OCI-LY1 (cell line): Measurements from ENCODE around the gene CASS4.

Experiments
- H2AFZ ChIP-seq: fragments of 200-600 bp; sonication (generic), shearing (Covaris generic); 2 replicates; pipeline ENCODE4 v1.6.0; 2014; ENCODE audit warnings: antibody characterized with exemption, mild to moderate bottlenecking, low read length
- H3F3A ChIP-seq: fragments of 200-600 bp; sonication (generic), shearing (Covaris generic); 2 replicates; pipeline ENCODE4 v1.6.0; 2014; ENCODE audit warnings: mild to moderate bottlenecking, antibody characterized with exemption, low read length, moderate library complexity; ENCODE audit not compliant: insufficient read depth
- H3K27ac ChIP-seq: fragments of 200-600 bp; sonication (generic); 2 replicates; pipeline ENCODE4 v1.5.1; 2014; ENCODE audit warnings: low read length, mixed run types, mild to moderate bottlenecking, low read depth; ENCODE audit not compliant: poor library complexity, severe bottlenecking
- H3K27me3 ChIP-seq: fragments of 200-600 bp; sonication (generic); 2 replicates; pipeline ENCODE4 v1.6.0; 2014; ENCODE audit warnings: antibody characterized with exemption, mild to moderate bottlenecking, low read length, moderate library complexity; ENCODE audit not compliant: insufficient read depth
- H3K36me3 ChIP-seq: fragments of 200-600 bp; sonication (generic); 2 replicates; pipeline ENCODE4 v1.6.1; 2014; ENCODE audit warnings: mild to moderate bottlenecking, antibody characterized with exemption, low read length, moderate library complexity, mixed read lengths; ENCODE audit not compliant: insufficient read depth
- H3K4me1 ChIP-seq: fragments of 200-600 bp; sonication (generic); 2 replicates; pipeline ENCODE4 v1.5.1; 2014; ENCODE audit warnings: mild to moderate bottlenecking, low read length, moderate library complexity; ENCODE audit not compliant: insufficient read depth, severe bottlenecking
- H3K4me2 ChIP-seq: fragments of 200-600 bp; sonication (generic), shearing (Covaris generic); 2 replicates; pipeline ENCODE4 v1.6.1; 2014; ENCODE audit warnings: low read length
- H3K4me3 ChIP-seq: fragments of 200-600 bp; sonication (generic); 2 replicates; pipeline ENCODE4 v1.5.1; 2014; ENCODE audit warnings: low read length, low read depth, mild to moderate bottlenecking, mixed read lengths; ENCODE audit not compliant: poor library complexity, severe bottlenecking
- H3K79me2 ChIP-seq: fragments of 200-600 bp; shearing (Covaris generic); 2 replicates; pipeline ENCODE4 v1.6.1; 2016; ENCODE audit warnings: mixed run types, low read length, mixed read lengths; ENCODE audit not compliant: insufficient read depth
- H3K9ac ChIP-seq: fragments of 200-600 bp; sonication (generic), shearing (Covaris generic); 2 replicates; pipeline ENCODE4 v1.6.1; 2014; ENCODE audit warnings: mild to moderate bottlenecking, low read length, mixed read lengths
- H3K9me2 ChIP-seq: fragments of 200-600 bp; sonication (generic), shearing (Covaris generic); 2 replicates; pipeline ENCODE4 v1.6.1; 2014; ENCODE audit warnings: low read depth, mild to moderate bottlenecking, low read length, mixed read lengths
- H3K9me3 ChIP-seq: fragments of 200-600 bp; shearing (Covaris generic); 2 replicates; pipeline ENCODE4 v1.6.1; 2014; ENCODE audit warnings: low read length, mixed read lengths
- H4K20me1 ChIP-seq: fragments of 200-600 bp; sonication (generic), shearing (Covaris generic); 2 replicates; pipeline ENCODE4 v1.6.0; 2016; ENCODE audit warnings: mild to moderate bottlenecking, low read length; ENCODE audit not compliant: insufficient read depth
- EZH2 ChIP-seq: fragments of 200-600 bp; sonication (generic), shearing (Covaris generic); IDR thresholded peaks from 2 replicates; pipeline ENCODE4 v1.8.0; 2017; ENCODE audit warnings: borderline replicate concordance, mixed run types, mild to moderate bottlenecking, antibody characterized with exemption, low read length, moderate library complexity, mixed read lengths
- TF ChIP-seq, protein P1 (sequence below): fragments of 200-600 bp; sonication (generic), shearing (Covaris generic); IDR thresholded peaks from 2 replicates; pipeline ENCODE4 v1.5.1; 2017; ENCODE audit warnings: mild to moderate bottlenecking, antibody characterized with exemption, low read length, moderate library complexity, mixed read lengths

CASS4 gene

DNA sequence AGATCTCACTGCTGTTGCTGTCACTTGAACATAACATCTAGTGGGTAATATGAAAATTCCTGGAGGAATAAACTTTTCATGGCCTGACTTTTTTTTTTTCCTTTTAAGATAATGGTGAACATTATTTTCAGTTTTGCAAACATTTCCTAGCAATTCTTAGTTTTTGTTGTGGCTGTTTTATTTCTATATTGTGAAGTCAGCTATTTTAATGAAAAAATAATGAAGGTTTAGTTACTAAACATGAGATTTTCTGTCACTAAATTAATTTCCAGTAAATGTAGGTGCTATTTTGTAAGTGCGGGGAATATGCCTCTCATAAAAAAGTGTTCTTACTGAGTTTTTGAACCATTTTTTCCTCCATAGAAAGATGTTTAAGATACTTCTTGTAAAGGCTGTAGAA lies 89.1 kb downstream of the CASS4 start:
- no peak overlapping the region for H3K4me3 ChIP-seq
- H3K4me2 ChIP-seq, result no peak overlapping the region
- H2AFZ ChIP-seq, result no peak overlapping the region
- peaks cover 24% of the 10 kb centered on the region for H3K36me3 ChIP-seq
- H3K27ac ChIP-seq, result no peak overlapping the region
- H3F3A ChIP-seq, result no peaks in the 10 kb centered on the region
- no peaks in the 10 kb centered on the region for H4K20me1 ChIP-seq
- H3K27me3 ChIP-seq, result no peaks in the 10 kb centered on the region
- H3K79me2 ChIP-seq, result no peaks in the 10 kb centered on the region
- no peaks in the 10 kb centered on the region for H3K4me1 ChIP-seq
- H3K9me2 ChIP-seq, result no peaks in the 10 kb centered on the region
- no peaks in the 10 kb centered on the region for H3K9me3 ChIP-seq
- H3K9ac ChIP-seq, result no peak overlapping the region
- TF ChIP-seq, protein P1, sequence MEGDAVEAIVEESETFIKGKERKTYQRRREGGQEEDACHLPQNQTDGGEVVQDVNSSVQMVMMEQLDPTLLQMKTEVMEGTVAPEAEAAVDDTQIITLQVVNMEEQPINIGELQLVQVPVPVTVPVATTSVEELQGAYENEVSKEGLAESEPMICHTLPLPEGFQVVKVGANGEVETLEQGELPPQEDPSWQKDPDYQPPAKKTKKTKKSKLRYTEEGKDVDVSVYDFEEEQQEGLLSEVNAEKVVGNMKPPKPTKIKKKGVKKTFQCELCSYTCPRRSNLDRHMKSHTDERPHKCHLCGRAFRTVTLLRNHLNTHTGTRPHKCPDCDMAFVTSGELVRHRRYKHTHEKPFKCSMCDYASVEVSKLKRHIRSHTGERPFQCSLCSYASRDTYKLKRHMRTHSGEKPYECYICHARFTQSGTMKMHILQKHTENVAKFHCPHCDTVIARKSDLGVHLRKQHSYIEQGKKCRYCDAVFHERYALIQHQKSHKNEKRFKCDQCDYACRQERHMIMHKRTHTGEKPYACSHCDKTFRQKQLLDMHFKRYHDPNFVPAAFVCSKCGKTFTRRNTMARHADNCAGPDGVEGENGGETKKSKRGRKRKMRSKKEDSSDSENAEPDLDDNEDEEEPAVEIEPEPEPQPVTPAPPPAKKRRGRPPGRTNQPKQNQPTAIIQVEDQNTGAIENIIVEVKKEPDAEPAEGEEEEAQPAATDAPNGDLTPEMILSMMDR, result no peak
- no peak for TF ChIP-seq EZH2

DNA sequence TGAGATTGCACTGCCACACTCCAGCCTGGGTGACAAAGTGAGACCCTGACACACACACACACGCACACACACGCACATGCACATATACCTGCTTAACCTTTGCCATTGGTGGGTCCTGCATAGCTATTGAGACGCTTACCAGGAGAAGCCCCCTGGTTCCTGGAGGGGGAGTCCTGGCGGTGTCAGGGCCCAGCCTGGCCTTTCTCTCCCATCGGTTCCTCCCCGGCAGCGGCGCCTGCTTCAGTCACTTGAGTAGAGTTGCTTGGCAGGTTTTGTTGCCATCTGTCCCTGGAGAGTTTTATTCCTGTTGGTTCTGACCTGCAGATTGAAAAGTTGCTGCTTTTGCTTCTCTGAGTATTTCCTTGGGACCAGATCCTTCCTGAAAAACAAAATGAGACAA lies 91.9 kb downstream of the CASS4 start:
- Histone ChIP-seq H3K9ac (no peak overlapping the region), H3K79me2 (no peaks in the 10 kb centered on the region), H3K4me2 (no peak overlapping the region), H2AFZ (no peak overlapping the region), H3K9me3 (no peaks in the 10 kb centered on the region), H3K9me2 (no peaks in the 10 kb centered on the region), H3F3A (no peaks in the 10 kb centered on the region), H3K4me1 (no peaks in the 10 kb centered on the region), H3K36me3 (peaks cover 8% of the 10 kb centered on the region; the same call in 1 of the 2 replicates), H3K4me3 (no peak overlapping the region), H3K27ac (no peak overlapping the region), H3K27me3 (no peaks in the 10 kb centered on the region), H4K20me1 (no peaks in the 10 kb centered on the region)
- TF ChIP-seq, protein P1, result no peak
- TF ChIP-seq EZH2, result no peak

DNA sequence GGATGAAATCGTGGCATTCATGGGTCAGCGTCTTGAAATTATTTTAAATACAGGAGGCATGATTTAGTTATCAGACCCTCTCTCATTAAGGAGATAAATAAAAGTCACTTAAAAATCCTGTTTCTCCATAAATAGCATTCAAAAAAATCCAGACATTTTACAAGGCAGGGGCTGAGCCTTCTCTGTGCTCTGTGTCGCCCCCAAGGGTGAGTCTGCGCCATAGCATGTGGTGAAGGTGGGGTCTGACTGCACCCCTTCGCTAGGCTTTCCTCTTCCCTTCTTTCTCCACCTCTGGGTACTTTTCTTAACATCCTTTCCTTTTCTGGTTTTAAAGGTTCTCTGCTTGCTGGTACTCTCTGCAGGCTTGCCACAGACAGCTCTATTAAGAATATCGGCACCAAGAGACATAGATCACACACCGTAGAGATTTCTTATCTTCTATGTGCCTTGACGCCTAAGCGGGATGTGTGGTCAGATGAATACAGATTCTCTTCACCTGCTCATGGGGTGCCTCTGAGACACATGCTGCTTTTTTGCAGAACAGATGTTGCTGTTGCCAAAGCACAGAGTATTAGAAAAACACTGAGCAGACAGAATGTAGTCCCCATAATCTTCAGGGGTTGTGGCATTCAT lies 92.4 kb downstream of the CASS4 start:
- H3K36me3 ChIP-seq, result peaks cover 8% of the 10 kb centered on the region; the same call in 1 of the 2 replicates
- no peaks in the 10 kb centered on the region for H3K4me1 ChIP-seq
- H3K27me3 ChIP-seq, result no peaks in the 10 kb centered on the region
- no peaks in the 10 kb centered on the region for H3F3A ChIP-seq
- H3K4me2 ChIP-seq, result no peak overlapping the region
- no peaks in the 10 kb centered on the region for H3K79me2 ChIP-seq
- TF ChIP-seq EZH2, result no peak
- TF ChIP-seq, protein P1, result peak; percentile 55
- no peaks in the 10 kb centered on the region for H3K9me2 ChIP-seq
- H2AFZ ChIP-seq, result no peak overlapping the region
- no peak overlapping the region for H3K27ac ChIP-seq
- H3K9me3 ChIP-seq, result no peaks in the 10 kb centered on the region
- no peak overlapping the region for H3K9ac ChIP-seq
- H3K4me3 ChIP-seq, result no peak overlapping the region
- H4K20me1 ChIP-seq, result no peaks in the 10 kb centered on the region
